Liver (tissue), 3 donors: ENCODE data around the gene SHH.

Experiments used
- EGR1 ChIP-seq, 2 donors: IDR thresholded peaks; 2 replicates each; pipeline ENCODE4 v1.6.1; 2016 to 2018; ENCODE audit warnings: antibody characterized with exemption in 2 of 2, low read depth in 2 of 2
- HNF4G ChIP-seq: IDR thresholded peaks from 2 replicates; pipeline ENCODE4 v1.6.1; 2016; ENCODE audit warnings: antibody characterized with exemption
- JUND ChIP-seq, 2 donors: IDR thresholded peaks; 2 replicates each; pipeline ENCODE4 v1.6.1; 2016; ENCODE audit warnings: antibody characterized with exemption in 2 of 2
- RAD21 ChIP-seq, 2 donors: IDR thresholded peaks; 2 replicates each; pipeline ENCODE4 v1.6.1; 2016; ENCODE audit warnings: antibody characterized with exemption in 2 of 2, mild to moderate bottlenecking in 2 of 2
- SP1 ChIP-seq: IDR thresholded peaks from 2 replicates; pipeline ENCODE4 v1.6.1; 2018; ENCODE audit warnings: antibody characterized with exemption, mild to moderate bottlenecking
- TAF1 ChIP-seq: conservative IDR thresholded peaks from 2 replicates; pipeline ENCODE4 v1.6.1; 2016; ENCODE audit warnings: antibody characterized with exemption, mild to moderate bottlenecking
- TF ChIP-seq, protein P1 (sequence below): fragments of 150-350 bp; IDR thresholded peaks from 2 replicates; pipeline ENCODE4 v1.5.1; 2017; ENCODE audit warnings: improper control_type of control experiment, low read depth, low read length; ENCODE audit not compliant: missing input control
- TF ChIP-seq, protein P2 (sequence below): IDR thresholded peaks from 2 replicates; pipeline ENCODE4 v1.6.1; 2016; ENCODE audit warnings: antibody characterized with exemption
- TF ChIP-seq, protein P3 (sequence below): IDR thresholded peaks from 2 replicates; pipeline ENCODE4 v1.6.1; 2016; ENCODE audit warnings: antibody characterized with exemption
- TF ChIP-seq, protein P4 (sequence below): IDR thresholded peaks from 2 replicates; pipeline ENCODE4 v1.6.1; 2016; ENCODE audit warnings: antibody characterized with exemption, mild to moderate bottlenecking
- TF ChIP-seq, protein P5 (sequence below): IDR thresholded peaks from 2 replicates; pipeline ENCODE4 v1.6.1; 2016; ENCODE audit warnings: antibody characterized with exemption
- donor health status: healthy.
- donor health status: healthy.

DNA sequence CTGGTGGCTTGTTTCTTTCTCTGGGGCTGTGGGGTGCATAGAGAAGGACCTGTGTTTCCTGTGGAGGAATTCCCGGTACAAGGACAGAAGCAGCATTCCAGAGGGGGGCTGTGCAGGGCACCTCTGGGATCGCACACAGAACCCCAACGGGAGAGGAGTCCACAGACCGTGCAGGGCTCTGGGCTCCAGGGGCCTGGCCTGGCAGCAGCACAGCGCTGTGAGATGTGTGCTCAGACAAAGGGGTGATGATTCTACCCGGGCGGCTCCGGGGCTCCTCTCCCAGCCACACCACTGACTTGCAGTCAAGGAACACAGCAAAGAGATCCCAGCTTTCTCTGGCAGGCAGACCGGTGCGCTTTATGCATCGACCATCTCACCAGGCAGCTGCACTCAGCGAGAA, 6.9 kb upstream of the SHH start:
- TF ChIP-seq, protein P1, sequence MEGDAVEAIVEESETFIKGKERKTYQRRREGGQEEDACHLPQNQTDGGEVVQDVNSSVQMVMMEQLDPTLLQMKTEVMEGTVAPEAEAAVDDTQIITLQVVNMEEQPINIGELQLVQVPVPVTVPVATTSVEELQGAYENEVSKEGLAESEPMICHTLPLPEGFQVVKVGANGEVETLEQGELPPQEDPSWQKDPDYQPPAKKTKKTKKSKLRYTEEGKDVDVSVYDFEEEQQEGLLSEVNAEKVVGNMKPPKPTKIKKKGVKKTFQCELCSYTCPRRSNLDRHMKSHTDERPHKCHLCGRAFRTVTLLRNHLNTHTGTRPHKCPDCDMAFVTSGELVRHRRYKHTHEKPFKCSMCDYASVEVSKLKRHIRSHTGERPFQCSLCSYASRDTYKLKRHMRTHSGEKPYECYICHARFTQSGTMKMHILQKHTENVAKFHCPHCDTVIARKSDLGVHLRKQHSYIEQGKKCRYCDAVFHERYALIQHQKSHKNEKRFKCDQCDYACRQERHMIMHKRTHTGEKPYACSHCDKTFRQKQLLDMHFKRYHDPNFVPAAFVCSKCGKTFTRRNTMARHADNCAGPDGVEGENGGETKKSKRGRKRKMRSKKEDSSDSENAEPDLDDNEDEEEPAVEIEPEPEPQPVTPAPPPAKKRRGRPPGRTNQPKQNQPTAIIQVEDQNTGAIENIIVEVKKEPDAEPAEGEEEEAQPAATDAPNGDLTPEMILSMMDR, result no peak
- TF ChIP-seq, protein P2, sequence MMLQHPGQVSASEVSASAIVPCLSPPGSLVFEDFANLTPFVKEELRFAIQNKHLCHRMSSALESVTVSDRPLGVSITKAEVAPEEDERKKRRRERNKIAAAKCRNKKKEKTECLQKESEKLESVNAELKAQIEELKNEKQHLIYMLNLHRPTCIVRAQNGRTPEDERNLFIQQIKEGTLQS, result no peak
- TF ChIP-seq EGR1 (IDR thresholded peaks at IDR 0.05; ENCODE audit: low read depth in 2 of 2) (no peak), HNF4G (no peak), RAD21 (IDR thresholded peaks at IDR 0.05) (no peak), TAF1 (no peak), SP1 (no peak), JUND (IDR thresholded peaks at IDR 0.05) (no peak)
- TF ChIP-seq, protein P3, sequence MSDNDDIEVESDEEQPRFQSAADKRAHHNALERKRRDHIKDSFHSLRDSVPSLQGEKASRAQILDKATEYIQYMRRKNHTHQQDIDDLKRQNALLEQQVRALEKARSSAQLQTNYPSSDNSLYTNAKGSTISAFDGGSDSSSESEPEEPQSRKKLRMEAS, result no peak
- TF ChIP-seq, protein P4, sequence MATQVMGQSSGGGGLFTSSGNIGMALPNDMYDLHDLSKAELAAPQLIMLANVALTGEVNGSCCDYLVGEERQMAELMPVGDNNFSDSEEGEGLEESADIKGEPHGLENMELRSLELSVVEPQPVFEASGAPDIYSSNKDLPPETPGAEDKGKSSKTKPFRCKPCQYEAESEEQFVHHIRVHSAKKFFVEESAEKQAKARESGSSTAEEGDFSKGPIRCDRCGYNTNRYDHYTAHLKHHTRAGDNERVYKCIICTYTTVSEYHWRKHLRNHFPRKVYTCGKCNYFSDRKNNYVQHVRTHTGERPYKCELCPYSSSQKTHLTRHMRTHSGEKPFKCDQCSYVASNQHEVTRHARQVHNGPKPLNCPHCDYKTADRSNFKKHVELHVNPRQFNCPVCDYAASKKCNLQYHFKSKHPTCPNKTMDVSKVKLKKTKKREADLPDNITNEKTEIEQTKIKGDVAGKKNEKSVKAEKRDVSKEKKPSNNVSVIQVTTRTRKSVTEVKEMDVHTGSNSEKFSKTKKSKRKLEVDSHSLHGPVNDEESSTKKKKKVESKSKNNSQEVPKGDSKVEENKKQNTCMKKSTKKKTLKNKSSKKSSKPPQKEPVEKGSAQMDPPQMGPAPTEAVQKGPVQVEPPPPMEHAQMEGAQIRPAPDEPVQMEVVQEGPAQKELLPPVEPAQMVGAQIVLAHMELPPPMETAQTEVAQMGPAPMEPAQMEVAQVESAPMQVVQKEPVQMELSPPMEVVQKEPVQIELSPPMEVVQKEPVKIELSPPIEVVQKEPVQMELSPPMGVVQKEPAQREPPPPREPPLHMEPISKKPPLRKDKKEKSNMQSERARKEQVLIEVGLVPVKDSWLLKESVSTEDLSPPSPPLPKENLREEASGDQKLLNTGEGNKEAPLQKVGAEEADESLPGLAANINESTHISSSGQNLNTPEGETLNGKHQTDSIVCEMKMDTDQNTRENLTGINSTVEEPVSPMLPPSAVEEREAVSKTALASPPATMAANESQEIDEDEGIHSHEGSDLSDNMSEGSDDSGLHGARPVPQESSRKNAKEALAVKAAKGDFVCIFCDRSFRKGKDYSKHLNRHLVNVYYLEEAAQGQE, result no peak
- TF ChIP-seq, protein P5, sequence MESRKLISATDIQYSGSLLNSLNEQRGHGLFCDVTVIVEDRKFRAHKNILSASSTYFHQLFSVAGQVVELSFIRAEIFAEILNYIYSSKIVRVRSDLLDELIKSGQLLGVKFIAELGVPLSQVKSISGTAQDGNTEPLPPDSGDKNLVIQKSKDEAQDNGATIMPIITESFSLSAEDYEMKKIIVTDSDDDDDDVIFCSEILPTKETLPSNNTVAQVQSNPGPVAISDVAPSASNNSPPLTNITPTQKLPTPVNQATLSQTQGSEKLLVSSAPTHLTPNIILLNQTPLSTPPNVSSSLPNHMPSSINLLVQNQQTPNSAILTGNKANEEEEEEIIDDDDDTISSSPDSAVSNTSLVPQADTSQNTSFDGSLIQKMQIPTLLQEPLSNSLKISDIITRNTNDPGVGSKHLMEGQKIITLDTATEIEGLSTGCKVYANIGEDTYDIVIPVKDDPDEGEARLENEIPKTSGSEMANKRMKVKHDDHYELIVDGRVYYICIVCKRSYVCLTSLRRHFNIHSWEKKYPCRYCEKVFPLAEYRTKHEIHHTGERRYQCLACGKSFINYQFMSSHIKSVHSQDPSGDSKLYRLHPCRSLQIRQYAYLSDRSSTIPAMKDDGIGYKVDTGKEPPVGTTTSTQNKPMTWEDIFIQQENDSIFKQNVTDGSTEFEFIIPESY, result no peak
